HCT116 (cell line): ENCODE results near the gene OSBP2.

Experiments used
- CEBPB ChIP-seq: IDR thresholded peaks from 2 replicates; pipeline ENCODE4 v1.6.1; 2012; ENCODE audit warnings: low read depth
- CTCF ChIP-seq, 3 experiments: fragments of 200-600 bp in 1 of 3; sonication (generic) in 1 of 3; IDR thresholded peaks in 2 of 3; conservative IDR thresholded peaks in 1 of 3; 2 replicates each; pipeline ENCODE4 v1.5.1; 2012 to 2017; ENCODE audit warnings: low read depth in 2 of 3, low read length in 2 of 3, antibody characterized with exemption in 1 of 3, borderline replicate concordance in 1 of 3, control low read depth in 1 of 3, mild to moderate bottlenecking in 1 of 3, mixed read lengths in 1 of 3, mixed run types in 1 of 3, moderate library complexity in 1 of 3; ENCODE audit not compliant: insufficient read depth in 1 of 3
- EZH2 ChIP-seq: fragments of 200-600 bp; sonication (generic); IDR thresholded peaks from 2 replicates; pipeline ENCODE4 v1.6.1; 2017; ENCODE audit warnings: antibody characterized with exemption, mixed run types
- FOSL1 ChIP-seq: IDR thresholded peaks from 2 replicates; pipeline ENCODE4 v1.6.1; 2012; ENCODE audit warnings: low read depth
- JUND ChIP-seq: IDR thresholded peaks from 2 replicates; pipeline ENCODE4 v1.6.1; 2012
- POLR2A ChIP-seq: IDR thresholded peaks from 2 replicates; pipeline ENCODE4 v1.7.0; 2011; ENCODE audit warnings: borderline replicate concordance; ENCODE audit not compliant: insufficient read depth, insufficient read length; ENCODE audit errors: extremely low read depth
- POLR2AphosphoS5 ChIP-seq: IDR thresholded peaks from 2 replicates; pipeline ENCODE4 v1.6.1; 2011; ENCODE audit warnings: mild to moderate bottlenecking, low read depth, low read length, moderate library complexity
- SP1 ChIP-seq: IDR thresholded peaks from 2 replicates; pipeline ENCODE4 v1.6.1; 2012; ENCODE audit warnings: low read depth
- TCF7L2 ChIP-seq: IDR thresholded peaks from 2 replicates; pipeline ENCODE4 v1.7.0; 2011; ENCODE audit warnings: borderline replicate concordance, inconsistent platforms; ENCODE audit not compliant: insufficient read depth, insufficient read length; ENCODE audit errors: extremely low read depth
- YY1 ChIP-seq: IDR thresholded peaks from 2 replicates; pipeline ENCODE4 v1.6.1; 2011; ENCODE audit warnings: low read length, low read depth, moderate library complexity, mild to moderate bottlenecking; ENCODE audit not compliant: insufficient replicate concordance; ENCODE audit errors: extremely low read depth
- ZNF274 ChIP-seq: fragments of 200-500 bp; sonication (Bioruptor generic); IDR thresholded peaks from 2 replicates; pipeline ENCODE4 v1.6.1; 2014; ENCODE audit warnings: mild to moderate bottlenecking, low read depth, low read length, inconsistent platforms
- TF ChIP-seq, protein P1 (sequence below): IDR thresholded peaks from 2 replicates; pipeline ENCODE4 v1.6.1; 2012; ENCODE audit warnings: low read depth

GRCh38 chr22:30753701-30754100 lies 59.0 kb downstream of the OSBP2 start:
- TF ChIP-seq POLR2A (no peak), CTCF (IDR thresholded peaks at IDR 0.05 in 2 of 3, conservative IDR thresholded peaks at IDR 0.05 in 1 of 3; ENCODE audit: borderline replicate concordance in 1 of 3, insufficient read depth in 1 of 3, low read depth in 2 of 3, low read length in 2 of 3) (no peak), ZNF274 (no peak), EZH2 (no peak), POLR2AphosphoS5 (no peak), SP1 (no peak), FOSL1 (no peak), TCF7L2 (no peak), YY1 (no peak), CEBPB (no peak), JUND (no peak)
- TF ChIP-seq, protein P1, sequence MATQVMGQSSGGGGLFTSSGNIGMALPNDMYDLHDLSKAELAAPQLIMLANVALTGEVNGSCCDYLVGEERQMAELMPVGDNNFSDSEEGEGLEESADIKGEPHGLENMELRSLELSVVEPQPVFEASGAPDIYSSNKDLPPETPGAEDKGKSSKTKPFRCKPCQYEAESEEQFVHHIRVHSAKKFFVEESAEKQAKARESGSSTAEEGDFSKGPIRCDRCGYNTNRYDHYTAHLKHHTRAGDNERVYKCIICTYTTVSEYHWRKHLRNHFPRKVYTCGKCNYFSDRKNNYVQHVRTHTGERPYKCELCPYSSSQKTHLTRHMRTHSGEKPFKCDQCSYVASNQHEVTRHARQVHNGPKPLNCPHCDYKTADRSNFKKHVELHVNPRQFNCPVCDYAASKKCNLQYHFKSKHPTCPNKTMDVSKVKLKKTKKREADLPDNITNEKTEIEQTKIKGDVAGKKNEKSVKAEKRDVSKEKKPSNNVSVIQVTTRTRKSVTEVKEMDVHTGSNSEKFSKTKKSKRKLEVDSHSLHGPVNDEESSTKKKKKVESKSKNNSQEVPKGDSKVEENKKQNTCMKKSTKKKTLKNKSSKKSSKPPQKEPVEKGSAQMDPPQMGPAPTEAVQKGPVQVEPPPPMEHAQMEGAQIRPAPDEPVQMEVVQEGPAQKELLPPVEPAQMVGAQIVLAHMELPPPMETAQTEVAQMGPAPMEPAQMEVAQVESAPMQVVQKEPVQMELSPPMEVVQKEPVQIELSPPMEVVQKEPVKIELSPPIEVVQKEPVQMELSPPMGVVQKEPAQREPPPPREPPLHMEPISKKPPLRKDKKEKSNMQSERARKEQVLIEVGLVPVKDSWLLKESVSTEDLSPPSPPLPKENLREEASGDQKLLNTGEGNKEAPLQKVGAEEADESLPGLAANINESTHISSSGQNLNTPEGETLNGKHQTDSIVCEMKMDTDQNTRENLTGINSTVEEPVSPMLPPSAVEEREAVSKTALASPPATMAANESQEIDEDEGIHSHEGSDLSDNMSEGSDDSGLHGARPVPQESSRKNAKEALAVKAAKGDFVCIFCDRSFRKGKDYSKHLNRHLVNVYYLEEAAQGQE, result no peak
